Measurements from ENCODE around the gene OR2AK2. TPM values are rescaled to one million over a fixed set of nuclear protein-coding genes. Genes with fewer than 3 reads are reported as not detected.

Gene OR2AK2
- total RNA-seq, 1 experiment from 2014 or later: not detected

Small RNAs within 50 kb of the gene (small RNA-seq; reads per million reads assigned to genes)
- gene RF00019: not detected

Other genes with a start within 250 kb of the OR2AK2 start
- not detected in 2 replicates for gene OR6F1, start 248.6 kb upstream of the OR2AK2 start, total RNA-seq (2014; rRNA removed; shearing (Covaris generic))
- not detected in 2 replicates for gene OR14K1, start 226.6 kb upstream of the OR2AK2 start, total RNA-seq (2014; rRNA removed; shearing (Covaris generic))
- gene OR14A2, start 217.1 kb upstream of the OR2AK2 start, total RNA-seq (2014; rRNA removed; shearing (Covaris generic)): not detected in 2 replicates
- not detected in 2 replicates for gene OR1C1, start 204.7 kb upstream of the OR2AK2 start, total RNA-seq (2014; rRNA removed; shearing (Covaris generic))
- gene OR14A16, start 141.1 kb upstream of the OR2AK2 start, total RNA-seq (2014; rRNA removed; shearing (Covaris generic)): not detected in 2 replicates
- gene OR11L1, start 123.3 kb upstream of the OR2AK2 start, total RNA-seq (2014; rRNA removed; shearing (Covaris generic)): not detected in 2 replicates
- gene TRIM58, start 108.0 kb upstream of the OR2AK2 start, total RNA-seq (2014; rRNA removed; shearing (Covaris generic)): 3.7 and 4.5 TPM in 2 replicates
- 2.0 and 2.2 TPM in 2 replicates for gene OR2W3, start 69.6 kb upstream of the OR2AK2 start, total RNA-seq (2014; rRNA removed; shearing (Covaris generic))
- gene OR2T8, start 45.0 kb upstream of the OR2AK2 start, total RNA-seq (2014; rRNA removed; shearing (Covaris generic)): not detected in 2 replicates
- gene OR2AJ1, start 40.3 kb upstream of the OR2AK2 start, total RNA-seq (2014; rRNA removed; shearing (Covaris generic)): not detected in 2 replicates
- gene OR2L8, start 16.4 kb upstream of the OR2AK2 start, total RNA-seq (2014; rRNA removed; shearing (Covaris generic)): not detected in 2 replicates
- not detected in 2 replicates for gene OR2L5, start 48.4 kb downstream of the OR2AK2 start, total RNA-seq (2014; rRNA removed; shearing (Covaris generic))
- gene OR2L2, start 64.8 kb downstream of the OR2AK2 start, total RNA-seq (2014; rRNA removed; shearing (Covaris generic)): not detected in 2 replicates
- not detected in 2 replicates for gene OR2L3, start 81.6 kb downstream of the OR2AK2 start, total RNA-seq (2014; rRNA removed; shearing (Covaris generic))
- not detected in 2 replicates for gene OR2L13, start 130.0 kb downstream of the OR2AK2 start, total RNA-seq (2014; rRNA removed; shearing (Covaris generic))
- gene OR2M5, start 179.9 kb downstream of the OR2AK2 start, total RNA-seq (2014; rRNA removed; shearing (Covaris generic)): not detected in 2 replicates
- gene OR2M2, start 209.6 kb downstream of the OR2AK2 start, total RNA-seq (2014; rRNA removed; shearing (Covaris generic)): not detected in 2 replicates
- gene OR2M3, start 232.0 kb downstream of the OR2AK2 start, total RNA-seq (2014; rRNA removed; shearing (Covaris generic)): 0.02 TPM in 1 of 2 replicates, not detected in the other

Measured in HT1080 (cell line).